Activated naive CD4-positive, alpha-beta T cell treated with anti-CD3 and anti-CD28 coated beads, Interleukin-2, amount 10 ng/mL, durations not matched to agents 7 days and 5 days (primary cell): ENCODE results near the gene APOC4.

Source experiments
- CTCF ChIA-PET: fragments of 350-600 bp; sonication (Branson Sonifier 250); formaldehyde crosslinking; loops from one replicate; lab custom pipeline; 2021; ENCODE audit warnings: antibody characterized with exemption; lab: Charles Lee
- DNase-seq: peaks from one replicate; pipeline ENCODE4 v3.0.0-alpha.2; 2020
- H3K27ac Mint-ChIP-seq: one replicate; pipeline ENCODE4 v1.8.0; 2021; ENCODE audit warnings: mild to moderate bottlenecking, moderate library complexity, mixed read lengths
- H3K27me3 Mint-ChIP-seq: one replicate; pipeline ENCODE4 v1.8.0; 2021; ENCODE audit warnings: mild to moderate bottlenecking, mixed read lengths
- H3K36me3 Mint-ChIP-seq: one replicate; pipeline ENCODE4 v1.8.0; 2021; ENCODE audit warnings: mixed read lengths
- H3K4me1 Mint-ChIP-seq: one replicate; pipeline ENCODE4 v1.8.0; 2021; ENCODE audit warnings: mixed read lengths
- H3K4me3 Mint-ChIP-seq: one replicate; pipeline ENCODE4 v1.8.0; 2021; ENCODE audit warnings: mild to moderate bottlenecking, moderate library complexity, mixed read lengths
- H3K9me3 Mint-ChIP-seq: one replicate; pipeline ENCODE4 v1.8.0; 2021; ENCODE audit warnings: mixed read lengths

The APOC4 gene

GRCh38 chr19:44942067-44942571 is at the start of gene APOC4:
TSS of gene APOC4 (plus strand) at chr19:44942237. CDS start at chr19:44942278, 41 bp downstream.
- H3K4me1 Mint-ChIP-seq = peaks cover 2% of the 10 kb centered on the region
- no peak within 1 kb of the TSS for H3K4me3 Mint-ChIP-seq
- no peaks in the 10 kb centered on the region for H3K9me3 Mint-ChIP-seq
- H3K27ac Mint-ChIP-seq = no peak within 1 kb of the TSS
- CTCF ChIA-PET = no interaction called here
- no peaks in the 10 kb centered on the region for H3K27me3 Mint-ChIP-seq
- H3K36me3 Mint-ChIP-seq = no peaks in the 10 kb centered on the region
- DNase-seq = no peak

- H3K36me3 Mint-ChIP-seq = peaks cover 28% of the 10 kb centered on the region
- H3K27ac Mint-ChIP-seq = peak overlapping the region; percentile 93
- no peak for DNase-seq
- CTCF ChIA-PET = no interaction called here
- no peaks in the 10 kb centered on the region for H3K9me3 Mint-ChIP-seq
- peaks cover 35% of the 10 kb centered on the region for H3K4me1 Mint-ChIP-seq
- H3K27me3 Mint-ChIP-seq = no peaks in the 10 kb centered on the region
- H3K4me3 Mint-ChIP-seq = peak overlapping the region; percentile 95
Measured at GRCh38 chr19:44892932-44893331, 49.1 kb upstream of the APOC4 start.

GRCh38 chr19:44893332-44894051 is 48.5 kb upstream of the APOC4 start:
- Mint-ChIP-seq H3K9me3 (no peaks in the 10 kb centered on the region), H3K4me1 (peaks cover 32% of the 10 kb centered on the region), H3K27ac (no peak overlapping the region), H3K4me3 (peak overlapping the region; percentile 27), H3K27me3 (no peaks in the 10 kb centered on the region), H3K36me3 (peaks cover 32% of the 10 kb centered on the region)
- no peak for DNase-seq
- CTCF ChIA-PET = interaction anchor here (1.1 kb wide), 1 partner anchor 10 kb away, joined by 4 read pairs; no protein-coding TSS in a partner anchor

- no peak for DNase-seq
- Mint-ChIP-seq H3K27me3 (no peaks in the 10 kb centered on the region), H3K9me3 (no peaks in the 10 kb centered on the region), H3K36me3 (peaks cover 32% of the 10 kb centered on the region), H3K27ac (no peak overlapping the region), H3K4me1 (peaks cover 30% of the 10 kb centered on the region), H3K4me3 (no peak overlapping the region)
- CTCF ChIA-PET = interaction anchor here (1.1 kb wide), 1 partner anchor 9 kb away, joined by 4 read pairs; no protein-coding TSS in a partner anchor
Measured at GRCh38 chr19:44894052-44894400, 48.0 kb upstream of the APOC4 start.

- CTCF ChIA-PET = interaction anchor here (1.1 kb wide), 1 partner anchor 8 kb away, joined by 4 read pairs; no protein-coding TSS in a partner anchor
- no peak for DNase-seq
- Mint-ChIP-seq H3K9me3 (no peaks in the 10 kb centered on the region), H3K4me3 (no peak overlapping the region), H3K36me3 (peaks cover 34% of the 10 kb centered on the region), H3K4me1 (peaks cover 28% of the 10 kb centered on the region), H3K27me3 (no peaks in the 10 kb centered on the region), H3K27ac (peak overlapping the region; percentile 37)
Measured at GRCh38 chr19:44894946-44895345, 47.1 kb upstream of the APOC4 start.

- H3K27ac Mint-ChIP-seq = no peak overlapping the region
- no peak overlapping the region for H3K4me3 Mint-ChIP-seq
- no peaks in the 10 kb centered on the region for H3K27me3 Mint-ChIP-seq
- DNase-seq = no peak
- H3K9me3 Mint-ChIP-seq = no peaks in the 10 kb centered on the region
- CTCF ChIA-PET = interaction anchor here (1.2 kb wide), 1 partner anchor 114 kb away, joined by 3 read pairs; no protein-coding TSS in a partner anchor
- peaks cover 40% of the 10 kb centered on the region for H3K36me3 Mint-ChIP-seq
- peaks cover 10% of the 10 kb centered on the region for H3K4me1 Mint-ChIP-seq
Measured at GRCh38 chr19:44897835-44898234, 44.2 kb upstream of the APOC4 start.

- no peak overlapping the region for H3K4me3 Mint-ChIP-seq
- CTCF ChIA-PET = no interaction called here
- DNase-seq = no peak
- peaks cover 4% of the 10 kb centered on the region for H3K4me1 Mint-ChIP-seq
- H3K27me3 Mint-ChIP-seq = peaks cover 19% of the 10 kb centered on the region
- H3K27ac Mint-ChIP-seq = no peak overlapping the region
- peaks cover 33% of the 10 kb centered on the region for H3K36me3 Mint-ChIP-seq
- H3K9me3 Mint-ChIP-seq = no peaks in the 10 kb centered on the region
Measured at GRCh38 chr19:44900328-44901244, 41.5 kb upstream of the APOC4 start.

GRCh38 chr19:44903216-44903601 is 38.8 kb upstream of the APOC4 start:
- Mint-ChIP-seq H3K4me3 (no peak overlapping the region), H3K36me3 (peaks cover 17% of the 10 kb centered on the region), H3K27ac (no peak overlapping the region), H3K4me1 (peaks cover 11% of the 10 kb centered on the region), H3K9me3 (no peaks in the 10 kb centered on the region), H3K27me3 (peaks cover 44% of the 10 kb centered on the region)
- no peak for DNase-seq
- CTCF ChIA-PET = interaction anchor here (0.6 to 4.3 kb wide), 8 partner anchors 9 to 290 kb away, joined by 3 to 18 read pairs (median 5); no protein-coding TSS in a partner anchor

- no peaks in the 10 kb centered on the region for H3K9me3 Mint-ChIP-seq
- H3K4me3 Mint-ChIP-seq = no peak overlapping the region
- CTCF ChIA-PET = interaction anchor here (0.6 to 4.3 kb wide), 9 partner anchors 12 to 600 kb away, joined by 3 to 18 read pairs (median 5); no protein-coding TSS in a partner anchor
- peak; percentile 77 for DNase-seq
- peaks cover 44% of the 10 kb centered on the region for H3K27me3 Mint-ChIP-seq
- peaks cover 11% of the 10 kb centered on the region for H3K4me1 Mint-ChIP-seq
- H3K36me3 Mint-ChIP-seq = peaks cover 16% of the 10 kb centered on the region
- H3K27ac Mint-ChIP-seq = no peak overlapping the region
Measured at GRCh38 chr19:44903602-44904425, 38.2 kb upstream of the APOC4 start.

- CTCF ChIA-PET = interaction anchor here (0.6 to 4.3 kb wide), 7 partner anchors 12 to 476 kb away, joined by 3 to 18 read pairs (median 5); no protein-coding TSS in a partner anchor
- peaks cover 11% of the 10 kb centered on the region for H3K4me1 Mint-ChIP-seq
- no peak overlapping the region for H3K27ac Mint-ChIP-seq
- no peak overlapping the region for H3K4me3 Mint-ChIP-seq
- peaks cover 16% of the 10 kb centered on the region for H3K36me3 Mint-ChIP-seq
- no peaks in the 10 kb centered on the region for H3K9me3 Mint-ChIP-seq
- DNase-seq = no peak
- H3K27me3 Mint-ChIP-seq = peaks cover 44% of the 10 kb centered on the region
Measured at GRCh38 chr19:44904426-44904994, 37.5 kb upstream of the APOC4 start.

- H3K27ac Mint-ChIP-seq = no peak within 1 kb of the TSS
- H3K36me3 Mint-ChIP-seq = peaks cover 11% of the 10 kb centered on the region
- H3K9me3 Mint-ChIP-seq = no peaks in the 10 kb centered on the region
- H3K4me1 Mint-ChIP-seq = peaks cover 11% of the 10 kb centered on the region
- DNase-seq = no peak
- no peak within 1 kb of the TSS for H3K4me3 Mint-ChIP-seq
- CTCF ChIA-PET = interaction anchor here (0.6 to 4.3 kb wide), 5 partner anchors 28 to 76 kb away, joined by 3 to 18 read pairs (median 7); no protein-coding TSS in a partner anchor
- peaks cover 44% of the 10 kb centered on the region for H3K27me3 Mint-ChIP-seq
Measured at GRCh38 chr19:44905437-44906160, 36.4 kb upstream of the APOC4 start, which contains the start of gene APOE. TSS of gene APOE (plus strand) at chr19:44905796. CDS start at chr19:44906625, 829 bp downstream.

GRCh38 chr19:44907613-44908012 is 34.4 kb upstream of the APOC4 start:
- CTCF ChIA-PET = interaction anchor here (1.0 kb wide), 1 partner anchor 45 kb away, joined by 3 read pairs; no protein-coding TSS in a partner anchor
- H3K27me3 Mint-ChIP-seq = peaks cover 63% of the 10 kb centered on the region
- H3K4me3 Mint-ChIP-seq = no peak overlapping the region
- peaks cover 5% of the 10 kb centered on the region for H3K36me3 Mint-ChIP-seq
- H3K27ac Mint-ChIP-seq = no peak overlapping the region
- peaks cover 11% of the 10 kb centered on the region for H3K4me1 Mint-ChIP-seq
- DNase-seq = no peak
- H3K9me3 Mint-ChIP-seq = no peaks in the 10 kb centered on the region
